MCF 10A (cell line): Measurements from ENCODE around the gene SPATA16. TPM values are rescaled to one million over a fixed set of nuclear protein-coding genes. Genes with fewer than 3 reads are reported as not detected.
"Not testable (repeated sequence)": the region's sequence is repeated elsewhere in the genome, so short reads cannot be mapped to it uniquely, and the experiment has no call there.

Source experiments
- BruUV-seq: library from RNA; stranded (reverse); fragments of 400-500 nt; replicated peaks from 2 replicates; lab custom pipeline; 2021; lab: Mats Ljungman, UMichigan
- CTCF ChIA-PET: fragments of 300-600 bp; sonication (Branson Sonifier 250); formaldehyde crosslinking; extraction: SDS; loops from one replicate; lab custom pipeline; 2021; ENCODE audit warnings: antibody characterized with exemption, inconsistent platforms; lab: Yijun Ruan, JAX
- POLR2A ChIA-PET: fragments of 300-600, 350-650 bp; sonication (Branson Sonifier 250); formaldehyde crosslinking; extraction: SDS; loops from one replicate; lab custom pipeline; 2020; ENCODE audit warnings: antibody characterized with exemption, inconsistent platforms; lab: Yijun Ruan, JAX
- DNase-seq: peaks from one replicate; pipeline ENCODE4 v3.0.0-alpha.2; 2018; ENCODE audit not compliant: unreplicated experiment
- H3K27ac Mint-ChIP-seq: one replicate; pipeline ENCODE4 v1.8.0; 2022; ENCODE audit warnings: mild to moderate bottlenecking, low read depth, mixed read lengths; ENCODE audit not compliant: unreplicated experiment
- H3K27me3 Mint-ChIP-seq: one replicate; pipeline ENCODE4 v1.8.0; 2022; ENCODE audit warnings: mixed read lengths; ENCODE audit not compliant: insufficient read depth, unreplicated experiment
- H3K36me3 Mint-ChIP-seq: one replicate; pipeline ENCODE4 v1.8.0; 2022; ENCODE audit warnings: mild to moderate bottlenecking, moderate library complexity, mixed read lengths; ENCODE audit not compliant: insufficient read depth, unreplicated experiment
- H3K4me1 Mint-ChIP-seq: one replicate; pipeline ENCODE4 v1.8.0; 2022; ENCODE audit warnings: mixed read lengths; ENCODE audit not compliant: insufficient read depth, unreplicated experiment
- H3K4me3 Mint-ChIP-seq: one replicate; pipeline ENCODE4 v1.8.0; 2022; ENCODE audit warnings: mild to moderate bottlenecking, moderate library complexity, mixed read lengths; ENCODE audit not compliant: unreplicated experiment
- H3K9me3 Mint-ChIP-seq: one replicate; pipeline ENCODE4 v1.8.0; 2022; ENCODE audit warnings: mixed read lengths; ENCODE audit not compliant: unreplicated experiment
- intact Hi-C: fragments of 100-400 bp; cut with micrococcal nuclease; formaldehyde crosslinking; loops from 2 replicates; pipeline ENCODE4 v1.14.1; 2022
- total RNA-seq: library from RNA; stranded (reverse); gene quantifications from 2 replicates; pipeline ENCODE4 v1.2.3, GENCODE V29; 2022
- TF ChIP-seq, protein P1 (sequence below): fragments of 200-600 bp; IDR thresholded peaks from one replicate; pipeline ENCODE4 v1.8.0; 2022; ENCODE audit warnings: antibody characterized with exemption, mild to moderate bottlenecking; ENCODE audit not compliant: unreplicated experiment

SPATA16 gene
- total RNA-seq, 1 experiment from 2014 or later, result not detected

DNA sequence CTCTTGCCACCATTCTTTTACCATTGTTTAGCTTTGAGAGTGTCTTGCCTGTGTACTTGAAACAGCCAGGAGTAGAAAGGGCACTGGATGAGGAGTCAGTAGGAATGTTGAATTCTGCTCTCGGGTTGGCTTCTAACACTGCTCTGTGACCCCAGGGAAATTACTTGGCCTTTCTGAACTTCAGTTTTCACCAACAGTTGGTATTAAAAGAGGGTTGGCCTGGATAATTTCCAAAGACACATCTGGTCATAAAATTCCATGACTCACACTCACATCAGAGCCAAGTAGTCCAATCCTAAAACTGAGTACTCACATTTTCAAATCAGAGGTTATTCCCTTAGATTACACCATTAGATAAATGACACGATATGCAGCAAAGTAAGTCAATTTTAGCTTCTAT is 248.9 kb downstream of the SPATA16 start:
- Mint-ChIP-seq H3K4me1 (no peaks in the 10 kb centered on the region), H3K9me3 (peaks cover 11% of the 10 kb centered on the region), H3K36me3 (no peaks in the 10 kb centered on the region), H3K27me3 (peaks cover 36% of the 10 kb centered on the region), H3K27ac (no peak overlapping the region), H3K4me3 (no peak overlapping the region)
- ChIA-PET POLR2A (interaction anchor here (0.7 kb wide), 1 partner anchor 10 kb away, joined by 3 read pairs; no protein-coding TSS in a partner anchor), CTCF (no interaction called here)
- intact Hi-C loops, result no loop called here
- TF ChIP-seq, protein P1, sequence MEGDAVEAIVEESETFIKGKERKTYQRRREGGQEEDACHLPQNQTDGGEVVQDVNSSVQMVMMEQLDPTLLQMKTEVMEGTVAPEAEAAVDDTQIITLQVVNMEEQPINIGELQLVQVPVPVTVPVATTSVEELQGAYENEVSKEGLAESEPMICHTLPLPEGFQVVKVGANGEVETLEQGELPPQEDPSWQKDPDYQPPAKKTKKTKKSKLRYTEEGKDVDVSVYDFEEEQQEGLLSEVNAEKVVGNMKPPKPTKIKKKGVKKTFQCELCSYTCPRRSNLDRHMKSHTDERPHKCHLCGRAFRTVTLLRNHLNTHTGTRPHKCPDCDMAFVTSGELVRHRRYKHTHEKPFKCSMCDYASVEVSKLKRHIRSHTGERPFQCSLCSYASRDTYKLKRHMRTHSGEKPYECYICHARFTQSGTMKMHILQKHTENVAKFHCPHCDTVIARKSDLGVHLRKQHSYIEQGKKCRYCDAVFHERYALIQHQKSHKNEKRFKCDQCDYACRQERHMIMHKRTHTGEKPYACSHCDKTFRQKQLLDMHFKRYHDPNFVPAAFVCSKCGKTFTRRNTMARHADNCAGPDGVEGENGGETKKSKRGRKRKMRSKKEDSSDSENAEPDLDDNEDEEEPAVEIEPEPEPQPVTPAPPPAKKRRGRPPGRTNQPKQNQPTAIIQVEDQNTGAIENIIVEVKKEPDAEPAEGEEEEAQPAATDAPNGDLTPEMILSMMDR, result no peak
- peak; percentile 62 for DNase-seq
- no TSS peak for BruUV-seq

DNA sequence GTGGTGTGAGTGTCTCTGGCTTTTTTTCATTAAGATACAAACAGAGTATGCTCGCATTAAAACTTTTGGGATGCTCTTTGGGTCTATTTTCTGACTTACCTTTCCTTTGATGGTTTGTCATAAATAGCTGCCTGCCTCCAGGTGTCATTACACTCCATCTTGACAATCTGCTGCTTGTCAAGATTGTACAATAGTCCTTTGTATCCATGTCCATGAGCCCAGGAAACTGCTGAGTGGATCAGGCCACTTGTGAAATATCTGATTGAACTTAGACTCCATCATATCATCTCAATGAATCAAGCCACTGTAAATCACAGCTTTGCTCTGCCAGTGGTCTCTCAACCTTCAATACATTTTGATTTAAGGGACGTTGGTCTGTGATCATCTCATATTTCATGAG is 255.3 kb downstream of the SPATA16 start:
- Mint-ChIP-seq H3K4me1 (no peaks in the 10 kb centered on the region), H3K4me3 (no peak overlapping the region), H3K27ac (no peak overlapping the region), H3K27me3 (peaks cover 30% of the 10 kb centered on the region), H3K9me3 (peaks cover 11% of the 10 kb centered on the region), H3K36me3 (no peaks in the 10 kb centered on the region)
- POLR2A ChIA-PET, result interaction anchor here (0.7 to 1.0 kb wide), 2 partner anchors 10 to 62 kb away, joined by 3 read pairs; no protein-coding TSS in a partner anchor
- TF ChIP-seq, protein P1, result no peak
- CTCF ChIA-PET, result interaction anchor here (0.6 kb wide), 1 partner anchor 248 kb away, joined by 4 read pairs; no protein-coding TSS in a partner anchor
- intact Hi-C loops, result no loop called here
- BruUV-seq, result no TSS peak
- DNase-seq, result no peak

DNA sequence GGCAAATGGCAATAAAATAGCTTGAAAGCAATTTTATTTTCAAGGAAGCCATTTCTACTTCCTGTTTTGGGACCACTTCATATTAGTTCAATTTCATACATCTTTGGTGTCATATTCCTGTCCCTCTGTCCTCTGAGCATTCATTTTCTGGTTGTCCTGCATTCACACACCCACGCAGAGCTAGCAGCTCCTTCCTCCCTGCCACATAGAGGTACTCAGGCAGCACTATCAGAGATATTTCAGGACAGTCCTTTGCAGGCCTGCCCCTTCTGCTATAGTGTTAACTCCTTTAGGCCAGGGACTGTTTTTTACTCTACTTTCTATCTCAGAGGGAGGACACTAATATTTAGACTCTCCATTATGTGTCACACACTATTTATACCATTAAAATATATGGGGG is 258.5 kb downstream of the SPATA16 start:
- POLR2A ChIA-PET, result interaction anchor here (0.6 kb wide), 1 partner anchor 10 kb away, joined by 3 read pairs; no protein-coding TSS in a partner anchor
- H3K27ac Mint-ChIP-seq, result no peak overlapping the region
- H3K9me3 Mint-ChIP-seq, result peaks cover 7% of the 10 kb centered on the region
- no peaks in the 10 kb centered on the region for H3K4me1 Mint-ChIP-seq
- BruUV-seq, result no TSS peak
- TF ChIP-seq, protein P1, result no peak
- intact Hi-C loops, result no loop called here
- H3K27me3 Mint-ChIP-seq, result peaks cover 25% of the 10 kb centered on the region
- no peaks in the 10 kb centered on the region for H3K36me3 Mint-ChIP-seq
- DNase-seq, result no peak
- CTCF ChIA-PET, result interaction anchor here (0.6 kb wide), 1 partner anchor 499 kb away, joined by 3 read pairs; no protein-coding TSS in a partner anchor
- no peak overlapping the region for H3K4me3 Mint-ChIP-seq

DNA sequence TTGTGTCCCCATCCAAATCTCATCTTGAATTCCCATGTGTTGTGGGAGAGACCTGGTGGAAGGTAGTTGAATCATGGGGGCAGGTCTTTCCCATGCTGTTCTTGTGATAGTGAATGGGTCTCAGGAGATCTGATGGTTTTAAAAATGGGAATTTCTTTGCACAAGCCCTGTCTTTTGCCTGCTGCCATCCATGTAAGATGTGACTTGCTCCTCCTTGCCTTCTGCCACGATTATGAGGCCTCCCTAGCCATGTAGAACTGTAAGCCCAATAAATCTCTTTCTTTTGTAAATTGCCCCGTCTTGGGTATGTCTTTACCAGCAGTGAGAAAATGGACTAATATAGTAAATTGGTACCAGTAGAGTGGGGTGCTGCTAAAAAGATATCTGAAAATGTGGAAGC is 261.7 kb downstream of the SPATA16 start:
- POLR2A ChIA-PET, H3K4me1 Mint-ChIP-seq, CTCF ChIA-PET, H3K4me3 Mint-ChIP-seq, H3K9me3 Mint-ChIP-seq, DNase-seq, intact Hi-C loops, BruUV-seq, H3K27ac Mint-ChIP-seq, H3K36me3 Mint-ChIP-seq: not testable (repeated sequence)
- H3K27me3 Mint-ChIP-seq, result peaks cover 12% of the 10 kb centered on the region
